GM11168 (cell line): ENCODE measurements around the gene SPART.
"Not testable (repeated sequence)": the region's sequence is repeated elsewhere in the genome, so short reads cannot be mapped to it uniquely, and the experiment has no call there.

ENCODE experiments used
- in situ Hi-C: fragments of 300-500 bp; cut with MboI; formaldehyde crosslinking; loops from one replicate; pipeline ENCODE4 v1.12.0; 2022; ENCODE audit warnings: low sequenced_read_pairs; ENCODE audit not compliant: unreplicated experiment

SPART gene

GRCh38 chr13:36355632-36356031 lies 9.4 kb upstream of the SPART start:
- in situ Hi-C loops = no loop called here

- in situ Hi-C loops = no loop called here
These were observed 8.8 kb upstream of the SPART start for GRCh38 chr13:36354842-36355623.

- in situ Hi-C loops = no loop called here
These were observed 6.8 kb upstream of the SPART start for GRCh38 chr13:36353001-36353400.

GRCh38 chr13:36352350-36352749 lies 6.2 kb upstream of the SPART start:
- in situ Hi-C loops = no loop called here

- in situ Hi-C loops = no loop called here
These were observed 1.5 kb upstream of the SPART start for GRCh38 chr13:36347531-36348210.

- in situ Hi-C loops = no loop called here
These were observed 564 bp downstream of the SPART start for GRCh38 chr13:36345438-36346221.

GRCh38 chr13:36344886-36345437 lies 1.2 kb downstream of the SPART start:
- in situ Hi-C loops = no loop called here

GRCh38 chr13:36344173-36344572 lies 2.0 kb downstream of the SPART start:
- in situ Hi-C loops = no loop called here

- in situ Hi-C loops = no loop called here
These were observed 2.4 kb downstream of the SPART start for GRCh38 chr13:36343766-36344165.

GRCh38 chr13:36342715-36343114 lies 3.5 kb downstream of the SPART start:
- in situ Hi-C loops = no loop called here

- in situ Hi-C loops = no loop called here
These were observed 4.5 kb downstream of the SPART start for GRCh38 chr13:36341718-36342117.

DNA sequence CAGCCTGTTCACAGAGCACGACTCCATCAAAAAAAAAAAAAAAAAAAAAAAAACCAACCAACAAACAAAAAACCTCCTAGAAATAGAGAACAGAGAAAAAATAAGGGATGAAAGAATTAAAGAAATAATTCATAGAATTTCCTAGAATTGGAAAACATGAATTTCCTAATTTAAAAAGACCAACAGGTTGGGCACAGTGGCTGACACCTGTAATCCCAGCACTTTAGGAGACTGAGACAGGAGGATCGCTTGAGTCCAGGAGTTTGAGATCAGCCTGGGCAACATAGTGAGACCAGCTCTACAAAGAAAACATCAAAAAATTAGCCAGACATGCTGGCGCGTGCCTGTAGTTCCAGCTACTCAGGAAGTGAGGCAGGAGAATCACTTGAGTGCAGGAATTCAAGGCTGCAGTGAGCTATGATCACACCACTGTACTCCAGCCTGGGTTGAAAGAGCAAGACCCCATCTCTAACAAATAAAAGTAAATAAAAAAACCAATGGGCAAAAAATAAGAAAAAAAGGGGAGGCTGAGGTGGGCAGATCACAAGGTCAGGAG lies 6.5 kb downstream of the SPART start:
- in situ Hi-C loops = no loop called here

GRCh38 chr13:36337938-36338641 lies 8.1 kb downstream of the SPART start:
- in situ Hi-C loops = no loop called here

DNA sequence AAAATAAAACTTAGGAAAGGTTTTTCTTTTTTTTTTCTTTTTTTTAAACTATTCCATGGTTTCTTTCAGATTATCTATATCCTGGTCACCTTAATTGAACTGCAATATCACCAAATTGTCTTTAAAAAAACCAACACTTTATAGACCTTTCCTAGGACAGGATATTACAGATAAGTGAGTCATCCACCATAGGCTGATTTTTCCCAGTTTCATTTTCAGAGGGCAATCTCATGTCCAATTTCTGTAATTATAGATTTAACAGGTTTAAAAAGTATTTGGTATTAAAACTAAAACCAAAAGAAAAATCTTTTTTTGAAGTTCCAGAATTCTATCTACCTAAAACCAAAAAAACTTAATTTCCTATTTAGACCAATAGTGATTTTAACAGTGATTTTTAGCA lies 13.2 kb downstream of the SPART start:
- in situ Hi-C loops = no loop called here

DNA sequence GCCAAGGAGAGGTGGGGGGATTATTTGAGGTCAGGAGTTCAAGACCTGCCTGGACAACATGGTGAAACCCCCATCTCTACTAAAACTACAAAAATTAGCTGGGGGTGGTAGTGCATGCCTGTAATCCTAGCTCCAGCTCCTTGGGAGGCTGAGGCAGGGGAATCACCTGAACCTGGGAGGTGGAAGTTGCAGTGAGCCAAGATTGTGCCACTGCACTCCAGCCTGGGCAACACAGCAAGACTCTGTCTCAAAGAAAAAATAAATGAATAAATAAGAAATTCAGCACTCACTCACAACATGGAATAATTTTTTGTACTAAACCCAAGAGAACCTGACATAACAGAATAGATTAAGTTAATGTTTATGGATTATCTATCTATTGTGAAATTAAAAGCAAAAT lies 13.9 kb downstream of the SPART start:
- in situ Hi-C loops = not testable (repeated sequence)

DNA sequence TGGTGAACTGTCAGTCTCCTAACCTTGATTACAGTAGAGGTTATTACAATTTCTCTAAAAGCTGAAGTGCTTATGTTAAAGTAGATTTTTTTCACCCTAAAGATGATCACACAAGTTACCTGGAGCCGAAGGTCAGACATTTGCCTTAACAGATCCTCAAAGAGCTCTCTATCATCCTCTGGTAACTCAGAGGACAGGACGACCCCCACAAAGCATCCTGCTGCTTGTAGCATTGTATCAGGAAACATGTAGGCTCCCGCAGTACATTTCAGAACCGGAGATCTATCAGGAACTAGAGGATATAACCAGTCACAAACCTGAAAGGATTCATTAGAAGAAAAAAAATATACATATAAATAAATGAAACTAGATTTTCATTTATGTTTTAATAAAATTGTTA lies 14.9 kb downstream of the SPART start:
- in situ Hi-C loops = no loop called here

GRCh38 chr13:36329361-36329760 lies 16.8 kb downstream of the SPART start:
- in situ Hi-C loops = no loop called here

DNA sequence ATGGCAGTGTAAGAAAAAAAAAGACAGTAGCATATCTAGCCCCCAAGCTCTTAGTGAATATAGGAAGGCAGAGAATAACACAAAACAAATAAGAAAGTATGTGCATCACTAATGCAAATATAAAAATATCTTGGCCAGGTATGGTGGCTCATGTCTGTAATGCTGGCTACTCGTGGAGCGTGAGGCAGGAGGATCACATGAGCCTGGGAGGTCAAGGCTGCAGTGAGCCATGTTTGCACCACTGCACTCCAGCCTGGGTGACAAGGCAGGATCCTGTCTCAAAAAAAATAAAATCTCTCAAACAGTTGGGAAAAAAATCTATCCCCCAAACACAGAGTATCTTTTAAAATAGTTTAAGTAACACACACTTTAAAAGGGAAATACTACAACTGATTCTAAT lies 17.4 kb downstream of the SPART start:
- in situ Hi-C loops = no loop called here

- in situ Hi-C loops = no loop called here
These were observed 20.3 kb downstream of the SPART start for GRCh38 chr13:36325912-36326311.

DNA sequence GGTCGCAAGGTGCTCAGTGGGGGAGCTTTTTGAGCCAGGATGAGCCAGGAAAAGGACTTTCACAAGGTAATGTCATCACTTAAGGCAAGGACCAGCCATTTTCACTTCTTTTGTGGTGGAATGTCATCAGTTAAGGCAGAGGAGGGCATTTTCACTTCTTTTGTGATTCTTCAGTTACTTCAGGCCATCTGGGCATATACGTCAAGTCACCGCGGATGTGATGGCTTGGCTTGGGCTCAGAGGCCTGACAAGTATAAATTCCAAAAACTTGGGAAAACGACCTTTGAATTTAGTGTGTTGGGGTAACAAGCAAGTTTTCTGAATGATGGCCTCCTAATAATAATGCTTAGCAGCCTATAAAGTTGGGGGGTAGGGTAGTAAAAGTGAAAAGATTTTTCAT lies 21.3 kb downstream of the SPART start:
- in situ Hi-C loops = not testable (repeated sequence)
